A673 (cell line): ENCODE results near the gene SAYSD1. TPM values are rescaled to one million over a fixed set of nuclear protein-coding genes. Genes with fewer than 3 reads are reported as not detected.

Source experiments
- BruUV-seq: library from RNA; stranded (reverse); fragments of 400-500 nt; replicated peaks from 2 replicates; lab custom pipeline; 2021; lab: Mats Ljungman, UMichigan
- CTCF ChIA-PET: fragments of 300-600 bp; sonication (Branson Sonifier 250); formaldehyde crosslinking; loops from one replicate; lab custom pipeline; 2022; ENCODE audit warnings: antibody characterized with exemption; lab: Charles Lee
- POLR2A ChIA-PET: fragments of 300-600 bp; sonication (Branson Sonifier 250); formaldehyde crosslinking; loops from one replicate; lab custom pipeline; 2022; ENCODE audit warnings: antibody characterized with exemption; ENCODE audit not compliant: low non-redundant PET; lab: Charles Lee
- DNase-seq: peaks from one replicate; pipeline ENCODE4 v3.0.0-alpha.2; 2015; ENCODE audit warnings: low spot score
- H3K27ac ChIP-seq: fragments of 200-600 bp; sonication (generic); 2 replicates; pipeline ENCODE4 v1.5.1; 2016; ENCODE audit warnings: mixed run types, low read depth, mild to moderate bottlenecking, mixed read lengths, antibody characterized with exemption, low read length; ENCODE audit not compliant: poor library complexity, severe bottlenecking
- H3K27me3 ChIP-seq: fragments of 200-600 bp; sonication (generic); replicated peaks from 2 replicates; pipeline ENCODE4 v1.6.1; 2017; ENCODE audit warnings: mixed run types, low read depth, mild to moderate bottlenecking, mixed read lengths, antibody characterized with exemption, low read length; ENCODE audit not compliant: insufficient read depth, poor library complexity
- H3K36me3 ChIP-seq: fragments of 200-600 bp; sonication (generic); 2 replicates; pipeline ENCODE4 v1.6.1; 2016; ENCODE audit warnings: mixed run types, mild to moderate bottlenecking, mixed read lengths, antibody characterized with exemption, low read length; ENCODE audit not compliant: insufficient read depth, poor library complexity, severe bottlenecking
- H3K4me1 ChIP-seq: fragments of 200-600 bp; sonication (generic); 2 replicates; pipeline ENCODE4 v1.6.1; 2017; ENCODE audit warnings: mixed run types, mild to moderate bottlenecking, mixed read lengths, antibody characterized with exemption, low read length; ENCODE audit not compliant: insufficient read depth, poor library complexity, severe bottlenecking
- H3K4me3 ChIP-seq: fragments of 200-600 bp; sonication (generic); 2 replicates; pipeline ENCODE4 v1.5.1; 2016; ENCODE audit warnings: low read depth, mixed run types, mild to moderate bottlenecking, mixed read lengths, low read length; ENCODE audit not compliant: poor library complexity, severe bottlenecking
- H3K9me3 ChIP-seq: fragments of 200-600 bp; sonication (generic); 2 replicates; pipeline ENCODE4 v1.6.1; 2016; ENCODE audit warnings: mixed run types, low read depth, mild to moderate bottlenecking, mixed read lengths, antibody characterized with exemption, low read length; ENCODE audit not compliant: poor library complexity, severe bottlenecking
- EZH2 ChIP-seq: fragments of 200-600 bp; sonication (generic); IDR thresholded peaks from 2 replicates; pipeline ENCODE4 v1.6.1; 2017; ENCODE audit warnings: borderline replicate concordance, low read depth, mild to moderate bottlenecking, mixed read lengths, antibody characterized with exemption, low read length; ENCODE audit not compliant: poor library complexity, severe bottlenecking
- intact Hi-C: fragments of 100-400 bp; cut with micrococcal nuclease; formaldehyde crosslinking; loops from one replicate; pipeline ENCODE4 v1.10.0; 2022; ENCODE audit not compliant: unreplicated experiment
- total RNA-seq: library from RNA; stranded (reverse); gene quantifications from 2 replicates; pipeline ENCODE4 v1.2.3, GENCODE V29; 2021
- TF ChIP-seq, protein P1 (sequence below): fragments of 300-800, 200-600 bp; sonication (generic); conservative IDR thresholded peaks from 2 replicates; pipeline ENCODE4 v1.5.1; 2017; ENCODE audit warnings: low read depth, mild to moderate bottlenecking, antibody characterized with exemption, low read length, moderate library complexity, mixed read lengths

The SAYSD1 gene
- total RNA-seq, 1 experiment from 2014 or later, result 16.2 TPM

DNA sequence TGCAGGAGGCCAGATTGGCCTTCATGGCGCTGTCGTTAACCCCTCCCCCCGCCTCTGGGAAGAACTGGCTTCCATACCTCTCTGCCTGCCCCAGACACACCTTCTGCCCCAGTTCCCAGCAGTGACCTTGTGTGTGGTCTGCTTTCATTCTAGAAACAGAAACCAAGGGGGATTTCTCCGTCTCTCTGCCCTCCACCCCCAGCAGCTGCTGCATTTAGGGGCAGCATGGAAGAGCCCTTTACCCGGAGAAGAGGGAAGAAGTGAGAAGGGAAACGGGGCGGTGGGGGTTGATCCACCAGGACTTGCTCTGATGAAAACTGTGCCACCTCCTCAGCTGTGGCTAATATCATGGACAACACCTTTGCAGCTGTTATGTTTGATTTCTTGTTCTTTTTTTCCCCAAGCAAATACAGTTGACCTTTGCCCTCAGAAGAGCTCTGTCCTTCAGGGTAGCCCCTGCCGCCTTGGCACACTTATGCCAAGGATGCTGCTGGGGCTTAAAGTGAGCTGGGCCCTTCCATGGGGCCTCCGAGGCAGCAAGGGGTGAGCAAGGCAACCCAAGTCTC lies 60.3 kb downstream of the SAYSD1 start:
- H3K4me3 ChIP-seq, result no peak overlapping the region
- H3K36me3 ChIP-seq, result no peaks in the 10 kb centered on the region
- ChIA-PET CTCF (no interaction called here), POLR2A (no interaction called here)
- H3K27me3 ChIP-seq, result peaks cover 17% of the 10 kb centered on the region
- no peak overlapping the region for H3K27ac ChIP-seq
- no peaks in the 10 kb centered on the region for H3K4me1 ChIP-seq
- no peak for DNase-seq
- intact Hi-C loops, result no loop called here
- no peak for TF ChIP-seq EZH2
- TF ChIP-seq, protein P1, sequence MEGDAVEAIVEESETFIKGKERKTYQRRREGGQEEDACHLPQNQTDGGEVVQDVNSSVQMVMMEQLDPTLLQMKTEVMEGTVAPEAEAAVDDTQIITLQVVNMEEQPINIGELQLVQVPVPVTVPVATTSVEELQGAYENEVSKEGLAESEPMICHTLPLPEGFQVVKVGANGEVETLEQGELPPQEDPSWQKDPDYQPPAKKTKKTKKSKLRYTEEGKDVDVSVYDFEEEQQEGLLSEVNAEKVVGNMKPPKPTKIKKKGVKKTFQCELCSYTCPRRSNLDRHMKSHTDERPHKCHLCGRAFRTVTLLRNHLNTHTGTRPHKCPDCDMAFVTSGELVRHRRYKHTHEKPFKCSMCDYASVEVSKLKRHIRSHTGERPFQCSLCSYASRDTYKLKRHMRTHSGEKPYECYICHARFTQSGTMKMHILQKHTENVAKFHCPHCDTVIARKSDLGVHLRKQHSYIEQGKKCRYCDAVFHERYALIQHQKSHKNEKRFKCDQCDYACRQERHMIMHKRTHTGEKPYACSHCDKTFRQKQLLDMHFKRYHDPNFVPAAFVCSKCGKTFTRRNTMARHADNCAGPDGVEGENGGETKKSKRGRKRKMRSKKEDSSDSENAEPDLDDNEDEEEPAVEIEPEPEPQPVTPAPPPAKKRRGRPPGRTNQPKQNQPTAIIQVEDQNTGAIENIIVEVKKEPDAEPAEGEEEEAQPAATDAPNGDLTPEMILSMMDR, result no peak
- no peaks in the 10 kb centered on the region for H3K9me3 ChIP-seq
- BruUV-seq, result no TSS peak

Other genes with a start within 250 kb of the SAYSD1 start
- gene GLP1R, start 66.4 kb downstream of the SAYSD1 start, total RNA-seq, result not detected in 2 replicates
- 0.09 TPM in 1 of 2 replicates, not detected in the other for gene KCNK5, start 114.3 kb upstream of the SAYSD1 start, total RNA-seq
- not detected in 2 replicates for gene KCNK17, start 199.2 kb upstream of the SAYSD1 start, total RNA-seq
- not detected in 2 replicates for gene KCNK16, start 207.5 kb upstream of the SAYSD1 start, total RNA-seq